ENCODE data around the gene TMPRSS9.

Gene TMPRSS9

DNA sequence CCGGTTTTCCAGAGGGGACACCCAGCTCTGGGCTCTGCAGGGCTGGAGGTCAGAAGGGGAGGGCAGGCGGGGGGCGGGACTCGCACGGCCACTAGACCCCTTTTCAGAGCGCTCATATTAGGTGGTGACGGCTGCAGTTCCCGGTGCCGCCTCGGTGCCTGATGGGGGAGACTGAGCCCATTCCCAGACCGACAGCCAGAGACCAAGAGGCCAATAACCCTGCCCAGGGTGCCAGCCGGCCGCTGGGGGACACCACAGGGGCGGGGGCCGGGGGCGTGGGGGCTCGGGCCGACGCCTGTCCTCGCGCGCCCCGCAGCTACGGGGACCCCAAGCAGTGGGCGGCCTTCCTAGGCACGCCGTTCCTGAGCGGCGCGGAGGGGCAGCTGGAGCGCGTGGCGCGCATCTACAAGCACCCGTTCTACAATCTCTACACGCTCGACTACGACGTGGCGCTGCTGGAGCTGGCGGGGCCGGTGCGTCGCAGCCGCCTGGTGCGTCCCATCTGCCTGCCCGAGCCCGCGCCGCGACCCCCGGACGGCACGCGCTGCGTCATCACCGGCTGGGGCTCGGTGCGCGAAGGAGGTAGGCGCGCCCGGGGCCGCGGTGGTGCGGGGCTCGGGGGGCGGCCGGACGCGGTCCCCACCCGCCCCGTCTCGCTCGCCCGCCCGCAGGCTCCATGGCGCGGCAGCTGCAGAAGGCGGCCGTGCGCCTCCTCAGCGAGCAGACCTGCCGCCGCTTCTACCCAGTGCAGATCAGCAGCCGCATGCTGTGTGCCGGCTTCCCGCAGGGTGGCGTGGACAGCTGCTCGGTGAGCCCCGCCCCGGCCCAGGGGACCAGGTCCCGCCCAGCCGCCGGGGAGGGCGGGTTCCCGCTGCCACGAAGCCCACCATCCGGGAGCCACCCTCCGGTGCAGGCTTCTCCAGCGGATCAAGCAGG, 64.9 kb downstream of the TMPRSS9 start:
- DNase-seq: no peak

DNA sequence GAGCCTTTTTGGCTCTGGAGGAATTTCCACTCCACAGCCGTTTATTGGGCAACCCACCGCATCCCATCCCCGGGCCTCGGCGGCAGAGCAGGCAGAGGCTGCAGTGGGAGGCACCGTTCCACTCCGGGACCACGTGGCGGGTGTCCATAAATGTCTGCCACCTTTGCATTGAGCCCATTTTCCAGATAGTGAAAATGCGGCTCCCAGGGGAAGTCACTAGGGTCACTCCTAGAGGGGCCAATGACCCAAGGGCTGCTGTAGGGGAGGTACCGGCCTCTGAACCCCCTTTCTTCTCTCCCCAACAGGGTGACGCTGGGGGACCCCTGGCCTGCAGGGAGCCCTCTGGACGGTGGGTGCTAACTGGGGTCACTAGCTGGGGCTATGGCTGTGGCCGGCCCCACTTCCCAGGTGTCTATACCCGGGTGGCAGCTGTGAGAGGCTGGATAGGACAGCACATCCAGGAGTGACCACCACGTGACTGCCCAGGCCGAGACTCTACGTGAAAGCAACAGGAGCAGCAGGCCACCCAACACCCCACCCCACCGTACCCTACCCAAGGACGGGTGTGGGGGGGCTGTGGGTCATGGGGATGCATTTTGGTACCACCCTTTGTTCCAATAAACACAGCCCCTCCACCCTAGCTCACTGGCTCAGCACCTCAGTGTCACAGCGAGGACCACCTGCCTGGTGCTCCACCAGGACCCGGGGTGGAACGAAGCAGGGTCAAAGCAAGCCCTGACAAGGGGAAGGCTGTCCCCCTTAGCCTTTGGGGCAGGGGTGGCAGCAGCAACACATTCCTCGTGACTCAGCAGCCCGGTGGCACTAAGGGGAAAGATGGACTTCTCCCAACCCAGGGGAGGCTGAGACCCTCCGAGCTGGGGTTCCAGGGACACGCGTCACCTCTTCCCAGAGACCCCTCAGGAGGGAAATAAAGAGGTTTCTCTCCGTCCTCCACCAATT, 65.8 kb downstream of the TMPRSS9 start:
- no peak for DNase-seq

DNA sequence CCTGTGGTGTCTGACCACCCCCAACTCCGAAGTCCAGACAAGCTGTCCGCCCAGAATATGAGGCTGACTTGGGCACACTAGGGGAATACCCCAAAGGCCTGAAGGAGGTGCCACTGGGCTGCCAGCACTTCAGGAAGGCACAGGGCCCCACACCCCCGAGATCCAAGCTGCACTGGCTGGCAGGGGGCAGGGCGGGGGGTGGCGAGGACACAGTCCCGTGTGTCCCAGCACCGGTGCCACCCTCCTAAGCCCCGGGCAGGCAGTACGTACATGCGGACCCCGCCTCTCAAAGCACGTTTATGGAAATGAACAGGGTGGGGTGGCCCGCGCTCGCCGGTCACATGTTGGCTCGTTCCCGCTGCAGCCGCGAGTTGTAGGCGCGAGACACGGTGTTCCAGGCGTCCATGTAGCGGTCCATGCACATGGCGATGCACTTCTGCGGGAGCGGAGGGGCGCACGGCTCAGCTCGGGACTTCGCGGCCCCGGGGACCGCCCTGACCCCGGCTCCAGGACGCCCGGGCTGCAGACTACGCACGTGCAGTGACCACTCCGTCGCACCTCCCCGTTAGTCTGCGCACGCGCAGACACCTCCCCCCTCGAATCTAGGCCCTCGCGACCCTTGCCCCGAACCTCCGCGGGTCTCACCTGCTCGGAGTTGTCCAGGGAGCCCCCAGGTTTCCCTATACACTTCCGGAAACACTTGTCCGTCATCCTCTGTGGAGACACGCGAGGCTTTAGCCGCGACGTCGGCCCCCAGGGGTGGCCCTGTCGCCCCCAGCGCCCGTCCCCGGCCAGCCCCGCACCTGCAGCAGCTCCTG, 66.8 kb downstream of the TMPRSS9 start:
- DNase-seq: peak; percentile 25

GRCh38 chr19:2427429-2428320, 67.6 kb downstream of the TMPRSS9 start, which contains the start of gene TIMM13:
Gene TIMM13 (minus strand): TSS chr19:2427586. CDS start chr19:2427533, 53 bp downstream.
- peak; percentile 97 for DNase-seq

DNA sequence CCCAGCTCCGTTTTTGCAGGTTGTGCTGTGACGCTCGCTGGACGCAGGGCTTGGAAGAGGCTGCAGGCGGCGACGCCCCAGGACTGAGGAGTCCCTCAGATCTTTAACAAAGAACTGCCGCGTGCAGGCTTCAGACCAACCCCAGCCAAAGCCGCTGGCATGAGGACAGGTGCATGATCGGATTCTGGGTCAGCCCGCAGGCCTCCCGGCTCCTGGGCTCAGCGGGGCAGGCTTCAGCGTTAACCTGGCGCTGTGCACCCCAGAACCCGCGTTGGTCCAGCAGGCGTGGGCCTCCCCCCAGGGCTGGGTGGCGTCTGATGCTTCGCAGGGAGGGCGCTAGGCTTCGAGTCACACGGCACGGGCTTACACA, 68.2 kb downstream of the TMPRSS9 start:
- peak; percentile 50 for DNase-seq

GRCh38 chr19:2428756-2429711, 69.0 kb downstream of the TMPRSS9 start:
- DNase-seq: peak; percentile 44

GRCh38 chr19:2429917-2430535, 70.0 kb downstream of the TMPRSS9 start:
- no peak for DNase-seq

DNA sequence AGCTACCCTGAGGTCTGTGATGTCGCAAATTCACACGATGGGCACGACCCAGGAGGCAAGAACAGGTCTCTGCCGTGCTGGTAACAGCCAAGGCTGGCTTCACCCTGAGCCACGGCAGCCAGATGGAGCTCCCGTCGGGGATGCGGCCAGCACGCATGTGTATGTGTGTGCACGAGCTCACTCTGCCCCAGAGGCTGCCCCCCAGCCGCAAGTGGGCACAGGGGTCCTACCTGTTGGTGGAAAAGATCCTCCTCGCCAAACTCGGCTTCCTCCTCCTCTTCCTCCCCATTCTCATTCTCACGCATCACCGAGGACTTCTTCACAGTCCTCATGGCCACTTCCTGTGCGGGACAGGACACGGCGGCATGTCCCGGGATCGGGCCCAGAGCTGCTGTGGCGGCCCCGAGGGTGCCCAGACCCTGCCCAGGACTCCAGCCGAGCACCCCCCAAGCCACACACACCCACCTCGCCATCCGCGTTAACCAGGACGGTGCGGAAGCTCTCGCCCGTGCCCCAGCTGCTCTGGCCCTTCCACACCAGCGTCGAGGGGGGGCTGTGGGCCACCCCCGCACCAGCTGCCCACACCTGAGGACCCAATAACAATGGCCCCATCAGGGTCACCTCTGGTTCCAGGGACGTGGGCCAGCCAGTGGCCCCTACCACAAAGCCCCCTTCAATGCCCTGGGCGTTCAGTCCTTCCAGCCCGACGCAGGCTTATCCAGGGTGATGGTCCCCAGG, 71.4 kb downstream of the TMPRSS9 start:
- no peak for DNase-seq

DNA sequence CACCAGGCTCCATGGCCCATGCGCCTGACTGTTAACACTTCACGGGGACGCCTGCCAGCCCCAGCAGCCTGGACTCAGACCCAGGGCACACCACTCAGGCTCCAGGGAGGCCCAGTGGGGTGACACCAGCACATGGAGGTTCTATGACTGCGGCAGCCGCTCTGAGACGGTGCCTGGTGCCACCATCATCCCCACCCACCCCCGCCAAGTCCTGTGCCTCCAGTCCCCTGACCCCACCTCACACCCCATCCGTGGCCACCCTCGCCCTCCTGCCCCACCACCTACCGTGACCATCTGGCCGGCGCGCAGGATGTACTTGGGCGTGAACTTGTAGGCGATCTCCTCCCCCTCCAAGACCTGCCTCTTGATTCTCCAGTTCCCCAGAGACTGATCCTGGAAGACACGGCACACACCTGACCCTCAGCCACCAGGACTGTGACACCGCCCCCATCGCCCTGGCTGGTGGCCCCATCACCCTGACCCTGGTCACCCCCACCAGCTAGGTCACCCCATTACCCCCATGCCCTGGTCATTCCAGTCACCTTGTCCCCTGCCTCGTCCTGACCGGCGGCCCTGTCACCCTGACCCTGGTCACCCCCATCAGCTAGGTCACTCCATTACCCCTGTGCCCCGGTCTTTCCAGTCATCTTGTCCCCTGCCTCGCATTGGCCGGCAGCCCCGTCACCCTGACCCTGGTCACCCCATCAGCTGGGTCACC, 72.2 kb downstream of the TMPRSS9 start:
- DNase-seq: no peak

DNA sequence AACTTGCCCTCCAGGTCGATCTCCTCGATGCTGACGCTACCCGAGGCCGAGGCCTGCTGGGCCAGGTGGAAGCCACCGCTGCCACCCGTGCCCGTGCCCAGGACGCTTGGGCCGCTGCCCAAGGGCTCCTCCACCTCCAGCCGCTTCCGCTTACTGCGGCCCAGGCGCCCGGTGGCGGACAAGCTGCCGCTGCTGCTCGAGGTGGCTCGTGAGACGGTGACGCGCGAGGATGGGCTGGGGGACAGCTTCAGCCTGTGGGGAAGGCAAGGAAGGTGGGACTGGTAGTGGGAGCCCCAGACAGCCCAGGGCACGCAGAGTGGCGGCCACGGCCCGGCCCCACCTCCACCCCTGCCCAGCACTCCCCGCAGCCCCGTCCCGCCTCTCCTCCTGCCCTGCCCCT, 73.8 kb downstream of the TMPRSS9 start:
- no peak for DNase-seq

GRCh38 chr19:2434267-2434666, 74.2 kb downstream of the TMPRSS9 start:
- no peak for DNase-seq

- no peak for DNase-seq
Measured at GRCh38 chr19:2434721-2435265, 74.7 kb downstream of the TMPRSS9 start.

GRCh38 chr19:2436384-2436783, 76.3 kb downstream of the TMPRSS9 start:
- DNase-seq: no peak

- no peak for DNase-seq
Measured at GRCh38 chr19:2436926-2437325, 76.9 kb downstream of the TMPRSS9 start.

DNA sequence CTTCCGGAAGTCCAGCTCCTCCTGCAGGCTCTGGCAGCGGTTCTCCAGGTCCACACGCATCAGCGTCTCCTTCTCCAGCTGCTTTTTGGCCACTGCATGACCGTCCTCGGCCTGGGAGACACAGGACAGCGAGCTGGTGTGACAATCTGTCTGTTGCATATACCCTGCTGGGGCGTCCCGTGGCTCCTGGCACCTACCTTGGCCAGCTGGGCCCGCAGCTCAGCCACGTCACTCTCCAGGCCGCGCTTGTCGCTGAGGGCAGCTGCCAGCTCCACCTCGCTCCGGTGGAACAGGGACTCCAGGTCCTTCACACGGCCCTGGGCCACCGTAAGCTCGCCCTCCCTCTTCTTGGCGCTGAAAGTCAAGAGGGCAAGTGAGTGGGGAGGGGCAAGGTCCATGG, 78.1 kb downstream of the TMPRSS9 start:
- DNase-seq: no peak

DNA sequence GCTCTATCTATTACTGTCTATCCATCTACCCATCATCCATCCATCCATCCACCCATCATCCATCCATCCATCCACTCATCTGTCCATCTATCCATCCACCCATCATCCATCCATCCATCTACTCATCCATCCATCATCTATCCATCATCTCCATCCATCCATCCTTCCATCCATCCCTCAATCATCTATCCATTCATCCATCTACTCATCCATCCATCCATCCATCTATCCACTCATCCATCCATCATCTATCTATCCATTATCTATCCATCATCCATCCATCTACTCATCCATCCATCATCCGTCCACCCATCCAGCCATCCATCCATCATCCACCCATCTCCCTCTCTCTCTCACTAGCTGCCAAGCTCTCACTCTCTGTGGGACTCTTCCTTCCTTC, 80.5 kb downstream of the TMPRSS9 start:
- DNase-seq: no peak

DNA sequence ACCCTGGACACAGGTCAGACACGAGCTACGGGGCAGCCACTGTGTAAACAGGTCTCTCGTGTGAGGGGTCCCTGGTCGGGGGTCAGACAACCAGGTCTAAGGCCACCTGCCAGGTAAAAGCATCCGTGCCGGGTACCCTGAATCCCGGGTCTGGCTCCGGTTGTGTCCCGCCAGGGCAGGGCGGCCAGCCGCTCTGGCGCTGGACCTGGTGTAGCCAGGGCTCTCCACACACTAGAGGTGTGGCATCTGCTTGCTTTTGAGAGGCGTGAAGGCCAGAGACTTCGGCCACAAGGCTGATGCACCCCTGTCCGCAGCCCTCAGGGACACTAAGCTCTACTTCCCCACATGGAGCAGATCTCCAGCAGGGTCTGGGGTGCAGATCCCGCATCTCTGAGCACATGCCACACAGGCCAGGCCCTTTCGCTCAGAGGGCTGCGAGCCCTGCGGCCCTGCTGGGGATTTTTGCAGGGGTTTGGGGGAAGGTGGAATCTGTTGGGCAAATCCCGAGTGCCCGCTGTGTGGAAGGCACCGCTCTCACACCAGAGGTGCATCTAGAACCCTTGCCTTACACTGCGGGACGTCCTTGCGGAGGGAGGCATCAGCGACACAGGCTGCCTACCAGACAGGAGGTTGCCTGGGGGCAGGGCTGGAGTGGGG, 81.2 kb downstream of the TMPRSS9 start:
- DNase-seq: no peak
